HG03439 (cell line): ENCODE results near the gene C2CD5.

ENCODE experiments used
- ATAC-seq: cut with Tn5 transposase; IDR thresholded peaks from one replicate; pipeline ENCODE4 v1.9.1; 2021; ENCODE audit warnings: mild to moderate bottlenecking, moderate library complexity; ENCODE audit not compliant: unreplicated experiment

Gene C2CD5

DNA sequence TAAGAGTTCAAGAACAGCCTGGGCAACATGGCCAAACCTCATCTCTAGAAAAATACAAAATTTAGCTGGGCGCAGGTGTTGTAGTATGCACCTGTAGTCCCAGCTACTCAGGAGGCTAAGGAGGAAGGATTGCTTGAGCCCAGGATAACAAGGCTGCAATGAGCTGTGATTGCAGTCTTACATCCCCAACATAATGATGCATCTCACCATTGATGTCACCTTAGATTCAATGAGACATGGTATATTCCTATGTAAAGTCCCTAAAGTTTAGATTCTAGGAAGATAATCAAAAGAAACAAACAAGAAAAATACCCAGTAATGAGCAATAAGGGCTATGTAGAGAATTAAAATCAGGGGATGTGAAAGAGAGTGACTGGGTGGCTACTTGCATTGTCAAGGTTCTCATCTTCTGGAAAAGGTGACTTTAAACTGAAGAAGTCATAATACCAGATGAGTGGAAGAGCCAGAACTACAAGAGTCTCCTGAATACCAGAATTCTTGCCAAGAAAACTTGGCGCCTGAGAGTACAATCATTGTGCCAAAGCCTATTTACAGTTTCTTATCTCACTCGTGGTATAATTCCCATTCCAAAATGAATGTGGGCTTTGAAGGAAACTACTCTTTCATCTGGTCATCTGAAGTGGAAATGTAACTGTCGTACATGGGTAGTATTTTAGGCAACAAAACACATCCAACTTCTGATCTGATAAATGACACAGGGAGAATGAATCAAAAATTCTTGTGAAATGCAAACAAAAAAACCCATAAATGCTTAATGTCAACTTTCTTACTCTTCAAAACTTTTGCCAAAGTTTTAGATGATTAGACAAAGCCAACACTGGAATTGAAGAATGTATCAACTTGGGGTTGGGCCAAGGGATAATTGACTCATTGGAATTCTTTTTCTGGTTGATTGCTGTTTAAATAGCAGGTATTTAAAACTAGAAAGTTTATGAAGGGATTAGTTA, 128.7 kb downstream of the C2CD5 start:
- ATAC-seq, result no peak

DNA sequence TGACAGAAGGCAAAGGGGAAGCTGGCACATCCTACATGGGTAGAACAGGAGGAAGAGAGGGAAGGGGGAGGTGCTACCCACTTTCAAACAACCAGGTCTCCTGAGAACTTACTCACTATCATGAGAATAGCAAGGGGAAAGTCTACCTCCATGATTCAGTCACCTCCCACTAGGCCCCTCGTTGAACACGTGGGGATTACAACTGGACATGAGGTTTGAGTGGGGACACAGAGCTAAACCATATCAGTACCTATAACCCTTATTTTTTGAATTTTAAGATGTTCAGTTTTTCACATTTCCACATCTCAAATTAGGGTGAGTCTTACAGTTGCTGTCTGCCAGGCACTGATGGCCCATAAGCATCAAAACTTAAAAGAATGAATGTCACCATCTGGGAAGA, 129.6 kb downstream of the C2CD5 start:
- no peak for ATAC-seq

DNA sequence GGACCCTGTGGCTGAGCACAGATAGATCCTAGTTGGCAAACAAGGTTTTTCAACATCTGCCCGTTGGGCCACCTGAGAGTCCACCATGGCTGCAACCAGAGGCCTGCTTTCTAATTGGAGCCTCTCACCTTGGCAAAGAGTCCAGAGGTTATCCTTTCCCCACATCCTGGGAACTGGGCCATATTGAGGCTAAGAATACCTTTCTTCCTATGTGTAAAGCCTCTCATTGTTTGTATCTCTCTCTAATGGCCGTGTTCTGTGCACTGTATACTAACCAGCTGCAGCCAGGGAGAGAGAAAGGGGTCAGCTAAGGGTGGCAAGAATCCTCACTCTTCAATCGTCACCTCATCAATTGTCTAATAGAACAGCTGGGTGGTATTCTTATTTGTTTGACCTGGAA, 130.8 kb downstream of the C2CD5 start:
- no peak for ATAC-seq

DNA sequence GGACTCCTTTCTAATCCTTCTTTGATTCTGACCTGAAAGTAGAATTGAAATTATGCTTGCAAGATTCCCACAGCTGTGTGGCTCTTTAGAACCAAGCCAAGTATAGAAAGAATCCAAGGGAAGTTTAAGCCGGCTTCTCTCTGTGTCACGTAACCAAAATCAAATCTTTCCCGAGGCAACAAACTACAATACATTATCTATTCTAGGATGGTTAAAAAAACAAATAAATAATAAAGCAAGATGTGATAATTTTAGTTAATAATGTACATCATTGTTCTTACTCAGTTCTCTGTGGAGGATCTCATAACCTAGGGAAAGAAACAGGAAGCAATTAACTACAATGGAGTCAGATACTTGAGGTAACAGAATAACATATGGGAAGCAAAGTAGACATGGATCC, 131.8 kb downstream of the C2CD5 start:
- ATAC-seq, result no peak

DNA sequence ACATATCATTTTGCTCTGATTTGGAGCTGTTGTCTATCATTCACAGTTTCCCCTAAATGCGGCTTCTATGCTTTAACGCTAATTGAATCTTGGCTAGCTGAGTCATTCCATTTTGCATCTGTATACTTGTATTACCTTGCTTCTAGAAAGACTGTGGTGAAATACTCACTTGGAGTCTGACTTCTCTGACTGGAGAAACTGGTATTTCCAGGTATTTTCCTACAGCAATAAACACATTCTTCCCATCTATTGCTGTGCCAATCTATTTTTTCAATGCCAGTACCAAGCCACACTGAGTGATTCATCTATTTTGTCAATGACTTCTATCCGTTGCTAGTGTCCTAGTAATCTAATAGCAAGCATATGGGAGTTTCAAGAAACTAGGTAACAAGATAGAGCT, 133.9 kb downstream of the C2CD5 start:
- no peak for ATAC-seq

DNA sequence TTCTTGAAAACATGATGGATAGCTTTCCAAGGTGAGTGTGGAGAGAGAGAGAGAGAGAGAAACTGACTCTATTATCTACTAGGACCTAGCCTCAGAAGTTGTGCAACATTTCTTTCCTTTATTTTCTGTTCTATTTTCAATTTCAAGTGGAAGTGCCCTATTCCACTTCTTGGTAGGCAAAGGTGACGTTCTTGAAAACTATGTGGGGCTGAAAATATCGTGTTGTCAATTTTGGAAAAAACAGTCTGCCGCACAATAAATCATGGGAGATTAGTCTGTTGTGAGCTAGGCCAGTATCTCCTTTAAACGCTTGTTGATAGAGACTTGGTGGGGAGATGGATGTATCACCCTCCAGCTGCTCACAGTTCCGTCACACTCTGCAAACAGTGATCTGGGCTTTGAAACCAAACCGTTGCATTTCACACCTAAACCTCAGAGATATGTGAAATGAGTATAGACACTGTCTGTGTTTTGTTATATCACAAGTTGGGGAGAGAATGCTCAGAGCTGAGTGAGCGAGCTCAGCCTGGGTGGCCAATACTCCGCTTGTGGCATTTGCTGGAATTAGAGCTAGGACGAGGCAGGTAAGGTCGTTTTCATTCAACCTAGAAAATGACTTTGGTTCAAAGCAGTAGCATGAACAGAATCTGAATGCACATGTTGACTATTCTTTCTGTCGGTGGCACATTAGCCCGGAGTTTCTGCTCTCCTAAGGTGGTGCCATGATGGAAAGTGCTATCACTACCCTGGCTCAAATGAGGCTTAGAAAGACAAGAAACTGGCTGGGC, 134.8 kb downstream of the C2CD5 start:
- peak; percentile 98 for ATAC-seq

DNA sequence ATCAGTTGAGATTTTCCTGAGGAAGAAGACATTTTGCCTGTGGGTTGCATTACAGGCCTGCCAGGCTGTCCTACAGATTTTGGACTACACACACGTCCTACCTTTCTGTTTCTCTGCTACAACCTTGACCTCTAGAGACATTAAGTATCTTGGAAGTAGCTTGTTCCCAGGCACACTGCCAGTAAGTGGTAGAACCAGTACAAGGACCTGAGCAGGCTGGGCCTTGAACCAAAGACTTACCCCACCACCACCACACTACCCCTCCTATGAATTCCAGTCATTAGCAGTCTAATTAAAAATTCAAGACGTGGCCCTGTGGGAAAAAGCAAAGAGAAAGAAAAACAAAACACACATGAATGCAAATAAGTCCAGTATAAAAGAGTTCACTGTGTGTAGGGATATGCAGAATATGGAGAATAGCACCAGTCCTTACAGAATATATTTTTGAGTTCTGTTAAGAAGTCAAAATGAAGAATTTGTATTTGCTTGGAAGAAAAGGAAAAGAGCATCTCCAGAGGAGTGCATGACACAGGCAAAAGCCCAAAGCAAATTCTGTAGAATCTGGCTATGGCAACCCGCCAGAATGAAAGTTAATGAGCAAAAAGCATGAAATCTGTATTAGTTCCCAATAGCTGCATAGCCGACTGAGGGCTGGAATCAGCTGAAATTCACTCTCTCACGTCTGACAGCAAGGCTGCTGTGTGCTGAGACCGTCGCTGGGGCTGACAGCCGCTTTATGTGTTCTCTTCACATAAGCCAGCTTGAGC, 135.5 kb downstream of the C2CD5 start:
- ATAC-seq, result no peak

DNA sequence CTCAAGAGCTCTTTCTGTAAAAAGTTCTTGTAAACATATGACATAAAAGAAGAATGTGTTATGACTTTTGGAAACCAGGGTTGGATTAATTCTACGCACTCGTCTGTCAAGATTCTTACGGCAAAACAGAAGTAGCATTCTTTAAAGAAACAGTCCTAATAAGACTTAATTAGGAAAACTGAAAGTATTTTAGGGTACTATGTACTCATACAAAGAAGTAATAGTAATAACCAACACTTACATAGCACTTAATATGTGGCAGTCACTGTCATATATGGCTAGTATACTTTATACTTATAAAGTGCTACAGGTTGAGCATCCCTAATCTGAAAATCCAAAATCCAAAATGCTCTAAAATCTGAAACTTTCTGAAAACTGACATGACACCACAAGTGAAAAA, 136.9 kb downstream of the C2CD5 start:
- no peak for ATAC-seq

DNA sequence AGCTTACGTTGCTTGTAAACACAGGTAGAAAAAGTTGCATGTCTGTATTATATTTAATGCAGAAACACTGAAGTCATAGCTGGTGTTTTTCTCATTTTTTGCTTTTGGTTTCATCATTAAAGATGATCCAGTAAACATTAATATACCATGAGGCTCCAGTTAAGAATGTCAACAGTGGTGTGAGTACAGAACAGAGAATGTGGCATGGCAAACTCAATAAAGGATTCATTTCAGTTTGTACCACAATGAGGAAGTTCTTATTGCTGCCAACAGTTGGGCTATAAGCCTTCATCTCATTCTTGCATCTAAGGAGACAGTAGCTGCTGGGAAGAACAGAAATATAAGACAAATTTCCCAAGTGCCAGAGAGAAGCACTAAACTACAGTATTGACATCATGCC, 137.7 kb downstream of the C2CD5 start:
- no peak for ATAC-seq

DNA sequence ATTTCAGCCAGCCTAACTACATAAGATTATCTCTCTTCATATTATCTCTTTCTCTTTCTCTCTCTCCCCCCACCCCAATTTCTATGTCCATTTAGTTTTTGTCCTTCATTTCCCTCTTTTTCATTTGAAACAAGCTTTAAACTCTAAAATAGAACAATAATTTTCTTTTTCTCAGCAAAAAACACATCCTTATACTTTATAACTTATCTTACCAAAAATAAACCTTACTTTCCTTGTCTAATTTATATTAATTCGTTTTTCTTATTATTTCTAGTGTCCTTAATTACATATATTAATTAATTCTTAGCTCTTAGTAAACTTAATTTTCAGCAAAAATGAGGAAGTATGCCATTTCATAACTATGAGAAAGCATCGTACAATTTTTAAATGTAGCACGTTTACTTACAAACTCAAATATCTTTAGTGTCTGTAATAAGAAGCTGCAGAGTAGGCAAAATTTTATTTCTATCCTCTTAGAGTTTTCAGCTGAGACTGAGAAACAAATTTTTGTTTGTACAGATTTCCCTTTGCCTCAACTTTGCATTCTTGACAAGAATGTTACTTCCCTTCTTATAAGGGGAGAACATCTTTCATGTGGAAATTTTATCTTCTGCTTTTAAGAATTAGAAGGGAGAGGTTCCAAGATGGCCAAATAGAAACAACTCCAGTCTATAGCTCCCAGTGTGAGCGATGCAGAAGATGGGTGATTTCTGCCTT, 144.7 kb downstream of the C2CD5 start:
- ATAC-seq, result no peak
